GM12892 (cell line): ENCODE data around the gene MERTK.

Experiments
- POLR2A ChIP-seq: IDR thresholded peaks from 2 replicates; pipeline ENCODE4 v1.6.1; 2011; ENCODE audit warnings: low read depth, low read length, control low read depth
- POLR2AphosphoS5 ChIP-seq: IDR thresholded peaks from 2 replicates; pipeline ENCODE4 v1.6.1; 2011; ENCODE audit warnings: low read depth, low read length, control low read depth

DNA sequence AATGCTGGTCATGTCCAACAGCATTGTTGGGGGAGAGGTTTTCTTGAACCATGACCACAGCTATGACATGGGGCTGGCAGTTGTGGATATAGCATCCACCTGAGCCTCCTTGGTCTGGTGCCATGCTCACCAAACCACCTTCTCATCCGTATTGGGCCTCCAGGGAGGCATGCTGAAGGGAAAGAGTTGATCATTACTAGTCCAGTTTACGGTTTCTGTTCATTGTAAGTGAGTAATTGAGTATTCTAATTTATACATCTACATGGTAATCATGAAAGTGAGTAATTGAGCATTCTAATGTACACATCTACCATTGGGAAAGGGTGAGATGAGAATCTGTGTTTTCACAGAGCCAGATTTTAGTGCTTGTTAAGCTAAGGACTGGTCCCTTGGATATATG lies 163.4 kb downstream of the MERTK start:
- TF ChIP-seq POLR2AphosphoS5 = no peak
- no peak for TF ChIP-seq POLR2A
